CD4-positive, alpha-beta T cell treated with Interferon alpha-2 for 1 hour (primary cell): ENCODE measurements around the gene UMOD.
"Not testable (repeated sequence)": the region's sequence is repeated elsewhere in the genome, so short reads cannot be mapped to it uniquely, and the experiment has no call there.

Source experiments
- DNase-seq, 2 donors: peaks; one replicate each; pipeline ENCODE4 v3.0.0-alpha.2; 2020 to 2022

The UMOD gene

DNA sequence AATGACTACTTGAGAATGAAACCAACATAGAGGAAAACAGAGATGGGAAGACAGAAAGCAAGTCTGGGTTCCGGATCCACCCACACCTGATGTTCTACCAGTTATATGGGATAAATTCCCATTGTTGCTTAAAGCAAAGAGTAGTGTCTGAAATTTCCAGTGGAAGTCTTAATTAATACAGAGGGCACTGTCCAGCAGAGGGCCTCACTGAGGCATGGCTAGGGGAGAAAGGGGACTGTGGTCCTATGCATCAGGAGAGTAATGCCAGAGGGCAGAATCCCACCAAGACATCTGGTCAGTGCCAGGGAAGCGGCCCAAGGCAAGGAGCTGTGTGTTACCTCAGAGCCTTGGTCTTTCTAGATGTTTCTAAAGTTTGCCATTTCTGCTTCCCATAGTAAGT is 7.5 kb upstream of the UMOD start:
- no peak for DNase-seq

DNA sequence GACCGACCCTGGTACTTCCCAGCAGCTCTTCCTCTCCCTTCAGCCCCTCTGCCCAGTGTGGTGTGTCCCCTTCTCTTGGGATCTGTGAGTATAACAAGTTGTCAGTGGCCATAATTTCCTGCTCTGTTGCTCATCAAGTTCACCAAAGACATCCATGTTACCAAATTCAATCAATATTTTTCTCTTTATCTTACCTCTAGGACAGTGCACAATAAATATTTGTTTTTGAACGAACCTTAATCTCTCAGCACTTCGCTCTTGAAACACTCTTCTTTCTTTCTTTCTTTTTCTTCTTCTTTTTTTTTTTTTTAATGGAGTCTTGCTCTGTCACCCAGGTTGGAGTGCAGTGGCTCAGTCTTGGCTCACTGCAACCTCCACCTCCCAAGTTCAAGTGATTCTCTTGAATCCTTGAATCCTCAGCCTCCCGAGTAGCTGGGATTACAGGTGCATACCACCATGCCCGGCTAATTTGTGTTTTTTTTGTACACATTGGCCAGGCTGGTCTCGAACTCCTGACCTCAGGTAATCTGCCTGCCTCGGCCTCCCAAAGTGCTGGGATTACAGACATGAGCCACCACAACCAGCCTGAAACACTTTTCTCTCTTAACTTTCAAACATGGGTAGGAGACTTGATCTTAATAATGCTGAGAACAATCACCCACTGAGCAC is 2.7 kb upstream of the UMOD start:
- DNase-seq: no peak

DNA sequence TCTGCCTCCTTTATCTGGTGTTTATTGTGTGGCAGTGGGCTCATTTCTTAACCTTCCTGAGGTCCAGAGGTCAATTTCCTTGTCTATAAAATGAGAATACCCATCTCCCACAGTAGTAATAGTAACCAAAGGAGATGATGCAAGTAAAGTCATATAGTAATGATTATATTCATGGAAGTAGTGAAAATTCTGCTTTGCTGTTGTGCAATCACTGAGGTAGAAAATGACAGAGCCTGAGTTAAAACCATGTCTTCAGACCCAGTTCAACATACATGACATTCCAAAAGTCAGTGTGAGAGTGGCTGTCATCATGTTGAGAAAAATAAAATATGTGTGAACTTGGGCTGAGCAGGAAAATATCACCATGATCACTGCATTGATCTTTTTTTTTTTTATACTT is 864 bp upstream of the UMOD start:
- no peak for DNase-seq

DNA sequence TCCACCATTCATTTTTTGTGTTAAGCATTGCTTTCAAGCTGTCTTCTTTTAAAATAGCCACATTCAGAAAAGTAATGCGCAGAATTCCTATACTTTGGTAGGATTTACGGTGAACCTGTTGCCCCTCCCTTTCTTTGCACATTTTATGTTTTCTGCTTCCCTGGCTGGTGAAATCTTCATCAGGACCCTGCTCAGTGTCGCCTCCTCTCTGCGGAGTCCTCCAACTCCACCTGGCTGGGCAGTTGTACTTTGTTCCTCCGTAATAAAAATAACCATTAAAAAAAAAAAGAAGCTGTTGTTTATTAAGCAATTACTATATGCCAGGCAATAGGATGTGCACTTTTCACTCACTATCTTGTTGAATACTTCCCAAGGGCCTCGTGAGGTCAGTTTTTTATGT is 2.9 kb downstream of the UMOD start:
- no peak for DNase-seq

DNA sequence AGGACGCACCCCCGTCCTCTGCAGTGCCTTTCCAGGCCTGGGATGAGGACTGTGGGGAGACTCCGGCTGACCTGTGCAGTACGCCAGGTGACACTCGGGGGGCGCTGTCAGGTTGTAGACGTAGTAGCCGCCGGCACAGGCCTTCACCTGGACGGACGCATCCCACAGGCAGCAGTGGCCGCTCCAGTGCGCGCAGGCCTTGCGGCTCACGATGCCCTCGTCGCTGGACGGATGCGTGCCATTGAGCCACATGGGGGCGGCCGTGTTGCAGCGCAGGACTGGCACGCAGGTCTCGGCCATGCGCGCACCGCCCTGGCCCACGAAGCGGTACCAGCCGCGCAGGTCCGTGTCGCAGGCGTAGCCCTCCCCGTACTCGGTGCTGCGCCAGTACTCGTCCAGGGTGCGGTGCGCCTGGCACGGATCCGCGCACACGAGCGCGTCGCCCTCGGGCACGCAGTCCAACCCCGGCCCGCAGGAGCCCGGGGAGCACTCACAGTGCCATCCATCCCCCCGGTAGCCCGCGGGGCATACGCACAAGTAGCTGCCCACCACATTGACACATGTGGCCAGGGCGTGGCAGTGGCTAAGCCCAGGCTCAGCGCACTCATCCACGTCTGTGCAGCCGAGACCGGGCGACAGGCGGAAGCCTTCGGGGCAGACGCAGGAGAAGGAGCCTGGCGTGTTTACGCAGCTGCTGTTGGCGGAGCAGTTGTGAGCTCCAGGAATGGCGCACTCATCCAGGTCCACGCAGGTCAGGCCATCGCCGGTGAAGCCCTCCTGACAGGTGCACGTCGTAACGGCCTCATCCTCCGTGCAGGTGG is 3.9 kb downstream of the UMOD start:
- DNase-seq: no peak

DNA sequence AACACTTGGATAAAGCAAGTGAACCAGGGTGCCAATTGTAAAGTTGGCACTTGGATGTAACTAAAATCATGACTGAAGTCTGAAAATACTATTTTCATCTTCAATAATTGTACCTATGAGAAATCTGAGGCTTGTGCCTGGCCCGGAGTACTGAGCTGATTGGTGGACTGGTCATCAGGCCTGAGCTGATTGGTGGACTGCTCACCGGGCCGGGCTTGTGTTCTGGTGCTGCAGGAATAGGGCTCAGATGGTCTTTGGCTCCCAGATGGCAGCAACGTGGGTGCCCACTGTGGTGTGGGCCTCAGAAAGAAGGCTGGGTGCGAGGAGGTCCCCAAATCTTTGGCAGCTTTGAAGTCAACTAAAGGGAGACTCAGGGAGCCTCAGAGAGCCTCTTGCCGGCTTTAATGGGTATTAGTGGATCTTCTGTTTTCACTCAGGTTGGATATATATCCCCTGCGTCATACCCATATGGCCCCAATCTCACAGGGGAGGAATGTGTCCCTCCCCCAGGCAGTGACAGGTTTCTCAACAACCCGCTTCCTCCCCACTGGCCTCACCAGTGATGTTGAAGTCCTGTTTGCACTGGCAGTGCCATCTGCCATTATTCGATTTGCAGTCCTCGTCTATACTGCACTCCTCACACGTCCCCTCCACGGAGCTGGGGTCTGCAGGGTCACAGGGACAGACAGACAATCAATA is 4.7 kb downstream of the UMOD start:
- DNase-seq: no peak

DNA sequence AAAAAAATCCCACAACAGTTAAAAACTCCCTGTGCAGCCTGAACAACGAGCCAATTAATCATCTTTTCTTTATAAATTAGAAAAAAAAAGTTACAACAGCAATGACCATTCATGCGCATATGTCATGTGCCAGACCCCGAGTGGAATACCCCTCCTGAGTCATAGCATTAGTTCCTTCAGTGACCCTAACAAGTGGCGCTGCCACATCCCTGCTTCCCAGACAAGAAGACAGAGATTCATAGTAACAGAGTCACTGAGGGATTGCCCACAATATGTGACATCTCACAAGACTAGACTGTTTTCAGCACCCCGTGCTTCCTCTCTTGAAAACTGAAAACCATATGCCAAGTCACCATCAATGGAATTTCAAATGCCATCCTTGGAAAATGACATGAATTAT is 7.9 kb downstream of the UMOD start:
- DNase-seq: no peak

DNA sequence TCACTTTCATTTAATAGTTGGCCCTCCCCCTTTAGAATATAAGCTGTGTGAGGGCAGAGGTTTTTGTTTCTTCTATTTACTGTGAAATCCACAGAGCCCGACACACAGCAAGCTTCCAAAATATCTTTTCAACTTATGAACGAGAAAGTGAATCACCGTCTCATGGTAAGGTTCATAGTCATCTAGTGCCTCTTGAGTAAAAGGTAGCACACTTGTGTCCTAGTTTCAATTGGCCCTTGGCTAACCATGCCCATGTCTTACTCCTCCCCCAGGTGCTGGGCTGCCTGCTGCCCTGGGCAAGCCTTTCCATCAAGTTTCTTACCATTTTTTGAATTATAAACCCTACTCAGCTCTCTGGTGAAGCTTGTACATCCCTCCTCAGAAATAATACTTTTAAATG is 12.8 kb downstream of the UMOD start:
- DNase-seq: no peak

DNA sequence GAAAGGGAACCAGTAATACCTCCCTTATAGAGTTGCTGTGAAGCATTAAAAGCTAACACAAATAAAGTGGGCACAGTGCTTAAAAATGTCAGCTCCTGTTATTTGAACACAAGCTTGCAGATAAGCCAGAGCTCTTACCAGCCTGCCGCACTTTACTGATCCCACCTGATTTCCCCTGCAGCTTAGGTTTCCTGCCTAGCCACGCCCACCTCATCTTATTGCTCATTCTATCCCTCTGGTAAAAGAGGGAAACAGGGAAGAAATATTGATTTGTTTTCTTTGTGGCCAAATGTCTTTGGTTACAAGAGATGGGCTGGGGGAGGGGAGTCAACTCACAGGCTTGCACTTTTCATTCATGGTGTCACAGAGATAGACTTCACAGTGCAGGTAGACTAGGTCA is 15.6 kb downstream of the UMOD start:
- DNase-seq: no peak

DNA sequence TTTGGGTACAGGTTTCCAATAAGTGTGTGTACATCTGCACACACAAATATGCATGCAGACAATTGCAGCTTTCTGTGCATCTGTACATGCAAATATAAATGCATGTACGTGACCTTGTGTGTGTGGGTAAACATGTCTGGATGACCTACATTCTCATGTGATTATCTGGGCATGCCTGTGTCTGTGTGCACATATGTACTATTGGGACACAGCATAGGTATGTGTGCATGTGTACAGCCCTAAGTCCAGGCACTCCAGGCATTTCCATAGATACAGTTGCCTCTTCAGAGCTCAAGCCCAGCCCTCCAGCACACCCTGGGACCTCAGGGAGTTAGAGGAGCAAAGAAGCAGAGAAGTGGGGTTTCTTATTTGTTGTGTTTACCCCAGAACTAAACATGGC is 18.1 kb downstream of the UMOD start:
- no peak for DNase-seq

DNA sequence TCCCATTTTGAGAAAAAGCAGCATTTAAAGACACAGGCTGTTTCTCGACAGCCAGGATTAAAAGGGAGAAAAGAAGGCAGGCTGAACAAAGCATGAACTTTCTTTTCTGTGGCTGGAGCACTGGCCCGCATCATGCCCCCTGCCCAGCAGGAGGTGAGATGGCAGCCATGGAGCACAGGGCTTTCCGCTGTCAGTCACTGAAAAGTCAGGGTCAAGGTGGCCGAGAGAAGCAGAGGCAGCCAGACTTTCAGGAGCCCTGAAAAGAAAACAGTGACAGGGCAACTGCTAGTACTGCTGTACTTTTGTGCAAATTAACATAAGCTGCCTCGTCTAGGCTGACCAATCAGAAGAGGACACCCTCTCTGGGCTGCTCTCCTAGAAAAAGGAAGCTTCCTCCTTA is 19.4 kb downstream of the UMOD start:
- DNase-seq: no peak

DNA sequence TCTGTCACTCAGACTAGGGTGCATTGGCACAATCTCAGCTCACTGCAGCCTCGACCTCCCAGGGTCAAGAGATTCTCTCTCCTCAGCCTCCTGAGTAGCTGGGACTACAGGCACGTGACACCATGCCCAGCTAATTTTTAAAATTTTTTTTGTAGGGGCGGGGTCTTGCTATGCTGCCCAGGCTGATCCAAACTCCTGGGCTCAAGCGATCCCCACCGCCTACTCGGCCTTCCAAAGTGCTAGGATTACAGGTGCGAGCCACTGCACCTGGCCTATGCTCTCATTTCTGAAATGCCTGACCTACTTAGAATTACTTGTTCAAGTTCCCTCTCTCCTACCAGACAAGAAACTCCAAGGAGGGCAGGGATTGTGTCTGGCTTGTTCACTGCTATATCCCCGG is 20.1 kb downstream of the UMOD start:
- DNase-seq: no peak

DNA sequence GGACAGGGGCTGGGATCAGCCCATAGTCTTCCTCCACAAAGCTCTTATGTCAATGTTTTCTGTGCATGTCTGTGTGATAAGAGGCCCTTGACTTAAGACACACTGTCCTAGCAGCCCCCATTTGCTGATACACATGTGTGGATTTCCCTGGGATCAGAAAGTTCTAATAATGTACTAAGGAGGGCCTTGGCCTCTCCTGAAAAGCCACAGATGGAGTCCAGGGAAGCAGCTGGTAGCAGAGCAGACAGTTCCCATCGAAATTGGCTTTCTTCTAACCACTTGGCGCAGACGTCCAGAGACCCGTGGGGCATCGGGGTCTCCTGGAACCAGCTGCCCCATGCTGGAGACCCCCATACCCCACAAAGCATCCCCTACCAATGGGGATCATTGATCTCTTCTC is 20.9 kb downstream of the UMOD start:
- no peak for DNase-seq

DNA sequence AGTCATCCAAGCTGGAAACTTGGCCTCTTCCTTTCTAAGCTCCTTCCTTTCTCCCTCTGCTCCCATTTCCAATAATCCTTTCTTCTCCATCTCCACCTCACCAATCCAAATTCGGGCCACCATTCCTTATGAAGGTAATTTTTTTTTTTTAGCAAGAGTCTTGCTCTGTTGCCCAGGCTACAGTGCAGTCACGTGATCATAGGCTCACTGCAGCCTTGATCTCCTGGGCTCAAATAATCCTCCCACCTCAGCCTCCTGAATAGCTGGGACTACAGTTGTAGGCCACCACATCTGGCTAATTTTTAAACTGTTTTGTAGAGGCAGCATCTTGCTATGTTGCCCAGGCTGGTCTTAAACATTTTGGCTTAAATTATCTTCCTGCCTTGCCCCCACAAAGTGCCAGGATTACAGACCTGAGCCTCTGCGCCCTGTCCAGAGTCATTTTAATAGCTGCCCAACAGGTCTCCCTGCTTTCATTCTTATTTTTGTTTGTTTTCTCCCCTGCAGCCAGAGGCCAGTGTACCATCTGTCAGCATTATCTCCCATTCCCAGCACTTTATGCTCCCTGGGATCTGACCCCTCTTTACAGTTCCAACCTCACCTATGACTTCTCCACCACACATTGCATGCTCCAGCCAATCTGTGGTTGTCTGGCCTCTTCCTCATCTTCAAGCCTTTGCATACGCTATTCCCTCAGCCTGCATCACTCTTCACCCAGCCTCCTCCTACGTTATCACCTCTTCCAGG is 22.9 kb downstream of the UMOD start:
- no peak for DNase-seq

DNA sequence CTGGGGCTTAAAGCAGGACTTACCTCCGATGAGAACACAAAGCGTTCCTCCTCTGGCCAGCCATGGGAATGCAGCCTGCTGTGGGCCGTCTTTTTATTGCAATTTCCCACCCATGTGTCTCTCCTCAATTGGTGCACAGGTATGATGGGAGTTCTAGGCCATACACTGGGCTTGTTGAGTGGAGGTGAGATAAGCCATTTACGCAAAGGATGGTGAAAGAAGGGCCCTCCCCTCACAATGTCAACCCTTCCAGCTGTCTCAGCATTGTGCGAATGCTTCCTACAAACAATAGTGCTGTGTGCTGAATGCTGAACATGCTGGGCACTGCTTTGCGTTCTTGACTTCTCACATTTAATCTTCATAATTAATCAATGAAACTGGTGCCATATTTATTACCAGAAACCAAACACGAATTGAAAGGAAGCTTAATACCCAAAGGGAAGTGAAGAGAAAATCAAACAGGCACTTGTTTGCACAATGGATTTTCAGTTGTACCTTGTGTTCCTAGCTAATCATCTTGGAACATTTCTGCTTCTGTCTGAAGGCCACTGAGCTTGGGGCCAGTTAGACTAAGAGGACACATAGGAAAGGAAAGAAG is 25.0 kb downstream of the UMOD start, which contains the start of gene GP2:
Gene GP2, minus strand, starts transcription at position 70 of the 598 bp plus-strand sequence. CDS start 1,082 bp downstream, outside the sequence.
- no peak for DNase-seq

DNA sequence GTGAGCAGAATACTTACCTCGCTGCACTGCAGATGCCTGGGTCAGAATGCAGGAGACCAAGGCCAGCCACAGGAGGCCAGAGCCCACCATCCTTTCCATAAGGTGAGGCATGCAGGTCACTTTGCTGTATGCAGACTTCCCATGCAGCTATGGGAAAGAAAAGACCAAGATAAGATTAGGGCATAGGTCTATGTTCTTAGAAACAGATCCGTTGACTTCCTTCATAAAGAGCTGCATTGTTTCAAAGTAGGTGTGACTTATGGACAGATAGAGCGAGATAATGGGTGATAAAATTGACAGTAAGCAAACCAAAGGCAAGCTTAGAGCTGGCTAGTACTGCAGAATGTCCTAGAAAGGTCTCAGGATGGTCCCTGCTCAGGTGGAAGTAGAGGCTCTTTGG is 26.2 kb downstream of the UMOD start:
- DNase-seq: no peak

DNA sequence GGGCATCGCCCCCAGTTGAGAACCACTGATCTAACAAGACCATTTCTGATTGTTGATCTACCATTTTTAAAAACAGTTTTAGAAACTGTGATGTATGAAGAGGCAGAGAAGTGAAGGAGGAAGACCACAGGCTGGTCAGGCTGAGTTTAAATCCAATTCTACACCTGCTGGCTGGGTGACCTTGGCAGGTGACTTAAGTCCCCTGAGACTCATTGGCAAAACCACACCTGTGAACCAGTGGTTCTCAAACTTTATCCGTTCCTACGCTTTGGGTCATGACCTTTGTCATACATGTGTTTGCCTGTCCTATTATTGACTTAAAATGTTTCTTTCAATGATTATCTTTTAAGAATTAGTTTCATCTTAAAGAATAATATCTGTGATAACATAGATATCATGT is 27.5 kb downstream of the UMOD start:
- no peak for DNase-seq

DNA sequence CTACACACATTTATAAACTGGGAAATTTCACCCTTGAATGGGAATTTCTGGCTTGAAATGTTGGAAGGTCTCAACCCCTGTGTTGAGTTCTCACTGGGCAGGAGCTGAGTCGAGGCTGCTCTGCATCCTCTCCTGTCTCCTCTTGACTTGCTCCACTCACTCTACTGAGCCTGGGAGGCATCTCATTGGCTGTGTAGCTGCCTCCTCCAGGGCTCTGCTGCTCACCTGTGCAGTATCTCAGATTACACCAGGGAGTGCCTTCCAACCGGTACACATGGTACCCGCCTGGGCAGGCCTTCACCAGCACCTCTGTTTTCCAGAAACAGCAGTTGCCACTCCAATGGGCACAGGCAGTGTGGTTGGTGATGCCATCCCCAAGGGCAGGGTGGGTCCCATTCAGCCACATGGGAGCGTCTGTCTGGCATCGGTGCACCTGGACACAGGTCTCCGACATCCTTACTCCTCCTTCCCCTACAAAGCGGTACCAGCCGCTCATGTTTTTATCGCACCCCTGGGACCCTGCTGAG is 28.9 kb downstream of the UMOD start:
- no peak for DNase-seq

DNA sequence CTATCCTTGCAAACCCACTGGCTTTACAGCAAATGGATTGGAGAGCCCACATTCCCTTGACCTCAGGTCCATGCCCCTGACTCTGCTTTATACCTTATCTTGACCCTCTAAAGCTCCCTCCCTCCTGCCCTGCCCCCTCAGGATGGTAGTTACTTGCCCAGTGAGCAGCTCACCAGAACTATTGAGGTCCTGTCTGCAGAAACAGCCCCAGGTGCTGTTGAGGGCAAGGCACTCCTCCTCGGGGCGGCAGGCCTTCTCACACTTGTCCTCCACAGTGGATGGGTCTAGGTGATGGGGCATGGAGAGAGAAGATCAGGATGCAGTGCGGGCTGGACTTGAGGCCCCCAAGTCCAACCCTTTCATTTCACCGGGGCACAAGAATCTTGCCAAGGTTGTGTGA is 29.8 kb downstream of the UMOD start:
- DNase-seq: no peak

DNA sequence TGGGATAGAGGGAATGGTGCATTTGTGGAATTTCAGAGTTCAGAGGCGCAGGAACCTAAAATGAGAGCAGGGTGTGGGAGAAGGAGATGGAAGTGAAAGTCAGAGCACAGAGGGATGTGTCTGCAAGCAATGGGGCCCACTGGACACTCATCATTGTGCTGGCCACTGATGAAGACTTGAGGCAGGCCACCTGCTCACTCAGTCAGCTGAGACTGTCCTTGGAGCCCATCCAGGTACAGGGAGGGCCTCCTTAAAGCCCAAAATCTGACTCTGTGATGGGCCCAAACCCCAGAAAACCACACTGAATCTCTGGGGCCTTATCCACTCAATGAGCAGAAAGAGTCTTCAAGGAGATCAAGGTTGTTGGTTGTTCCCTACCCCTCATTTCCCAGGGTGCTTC is 30.8 kb downstream of the UMOD start:
- DNase-seq: no peak

DNA sequence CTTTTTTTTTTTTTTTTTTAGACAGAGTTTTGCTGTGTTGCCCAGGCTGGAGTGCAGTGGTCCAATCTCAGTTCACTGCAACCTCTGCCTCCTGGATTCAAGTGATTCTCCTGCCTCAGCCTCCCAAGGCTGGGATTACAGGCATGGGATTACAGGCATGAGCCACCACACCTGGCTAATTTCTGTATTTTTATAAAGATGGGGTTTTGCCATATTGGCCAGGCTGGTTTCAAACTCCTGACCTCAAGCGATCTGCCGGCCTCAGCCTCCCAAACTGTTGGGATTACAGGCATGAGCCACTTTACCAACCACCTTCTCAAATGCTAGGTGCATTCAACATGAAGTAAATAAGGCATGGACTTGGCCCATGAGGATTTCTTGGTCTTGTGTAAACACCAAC is 31.5 kb downstream of the UMOD start:
- DNase-seq: not testable (repeated sequence)

DNA sequence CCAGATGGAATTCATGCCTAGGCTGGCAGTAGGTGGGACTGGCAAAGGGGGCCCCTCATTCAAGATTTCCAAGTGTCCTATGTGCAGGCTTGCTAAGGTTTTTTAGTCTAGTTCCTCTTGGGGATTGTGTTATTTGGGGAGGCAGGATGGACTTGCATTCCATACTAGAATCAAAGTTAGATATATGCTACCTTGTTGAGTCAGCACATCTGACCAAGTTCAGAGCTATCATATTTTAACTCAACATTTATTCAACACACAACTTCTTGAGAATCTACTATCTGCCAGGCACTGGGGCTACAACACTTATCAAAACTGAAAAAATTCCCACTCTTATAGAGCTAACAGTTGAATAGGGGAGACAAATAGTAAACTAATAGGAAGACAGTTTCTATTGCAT is 31.9 kb downstream of the UMOD start:
- DNase-seq: no peak

DNA sequence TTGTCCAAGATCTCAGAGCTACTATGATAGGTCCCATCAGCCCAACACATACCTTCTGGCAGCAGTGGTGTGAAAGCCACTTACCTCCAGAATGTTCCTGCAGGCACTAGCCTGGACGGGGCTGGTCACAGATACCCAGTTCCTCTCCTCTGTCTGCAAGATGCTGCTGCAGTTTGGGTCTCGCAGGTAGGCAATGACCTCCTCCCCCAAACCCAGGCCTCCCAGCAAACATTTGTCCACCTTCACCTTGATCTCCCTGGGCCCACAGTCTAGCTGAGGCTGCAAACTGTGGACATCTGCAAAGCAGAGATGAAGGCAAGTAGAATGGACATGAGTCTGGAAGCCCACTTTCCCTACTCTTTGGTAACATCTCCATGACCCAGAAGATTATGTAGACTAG is 32.3 kb downstream of the UMOD start:
- DNase-seq: no peak
